ENCODE results near the gene ATP7A.
A peak's percentile ranks its signal among the peaks of the same experiment; 100 is the strongest.

Gene ATP7A

GRCh38 chrX:77945910-77946545, 35.5 kb downstream of the ATP7A start:
- DNase-seq: no peak

- no peak for DNase-seq
Measured at GRCh38 chrX:77946571-77946970, 36.1 kb downstream of the ATP7A start.

- no peak for DNase-seq
Measured at GRCh38 chrX:77949840-77950239, 39.3 kb downstream of the ATP7A start.

GRCh38 chrX:77952173-77952572, 41.7 kb downstream of the ATP7A start:
- DNase-seq: no peak

- DNase-seq: no peak
Measured at GRCh38 chrX:77953302-77953701, 42.8 kb downstream of the ATP7A start.

- DNase-seq: no peak
Measured at GRCh38 chrX:77953708-77954107, 43.2 kb downstream of the ATP7A start.

- no peak for DNase-seq
Measured at GRCh38 chrX:77960567-77960966, 50.1 kb downstream of the ATP7A start.

- DNase-seq: no peak
Measured at GRCh38 chrX:77961063-77961462, 50.6 kb downstream of the ATP7A start.

GRCh38 chrX:77962068-77962902, 51.8 kb downstream of the ATP7A start:
- no peak for DNase-seq

GRCh38 chrX:77966361-77966760, 55.9 kb downstream of the ATP7A start:
- no peak for DNase-seq

GRCh38 chrX:77967631-77968030, 57.1 kb downstream of the ATP7A start:
- DNase-seq: no peak

- no peak for DNase-seq
Measured at GRCh38 chrX:77969538-77969937, 59.0 kb downstream of the ATP7A start, which contains the start of gene PGAM4. Gene PGAM4, minus strand, starts transcription at chrX:77969638. Its CDS starts 0 bp downstream, at chrX:77969638.

- no peak for DNase-seq
Measured at GRCh38 chrX:77975755-77976154, 65.3 kb downstream of the ATP7A start.

- DNase-seq: no peak
Measured at GRCh38 chrX:77977095-77977494, 66.6 kb downstream of the ATP7A start.

GRCh38 chrX:77977518-77977917, 67.0 kb downstream of the ATP7A start:
- no peak for DNase-seq

GRCh38 chrX:77979870-77980269, 69.4 kb downstream of the ATP7A start:
- DNase-seq: no peak

- DNase-seq: no peak
Measured at GRCh38 chrX:78011846-78012245, 101.4 kb downstream of the ATP7A start.

- DNase-seq: peak in 1 of 2 experiments; percentile 2
Measured at GRCh38 chrX:78019586-78020483, 109.3 kb downstream of the ATP7A start.

- peak in 1 of 2 experiments; percentile 21 for DNase-seq
Measured at GRCh38 chrX:78024349-78025059, 114.0 kb downstream of the ATP7A start.

- DNase-seq: no peak
Measured at GRCh38 chrX:78027798-78028197, 117.3 kb downstream of the ATP7A start.

- DNase-seq: peak; percentile 16 to 64
Measured at GRCh38 chrX:78029663-78030062, 119.2 kb downstream of the ATP7A start.

GRCh38 chrX:78035061-78035460, 124.6 kb downstream of the ATP7A start:
- DNase-seq: no peak

- DNase-seq: no peak
Measured at GRCh38 chrX:78037881-78038280, 127.4 kb downstream of the ATP7A start.

Data from NCI-H526 (cell line).